H1 (cell line): ENCODE data around the gene ALDH1L2. TPM values are rescaled to one million over a fixed set of nuclear protein-coding genes. Genes with fewer than 3 reads are reported as not detected.

ENCODE experiments used
- CTCF ChIA-PET: fragments of 300-600 bp; sonication (Branson Sonifier 250); formaldehyde crosslinking; loops from one replicate; lab custom pipeline; 2021; ENCODE audit not compliant: partially characterized antibody; lab: Charles Lee
- POLR2A ChIA-PET: fragments of 300-600 bp; sonication (Branson Sonifier 250); formaldehyde crosslinking; loops from one replicate; lab custom pipeline; 2021; ENCODE audit warnings: inconsistent platforms; ENCODE audit not compliant: partially characterized antibody; lab: Charles Lee
- DNase-seq, 2 experiments: peaks; one replicate each; pipeline versions ENCODE4 v3.0.0 to v3.0.0-alpha.2; 2010 to 2022; ENCODE audit warnings: low spot score in 2 of 2, low read depth in 1 of 2, mixed read lengths in 1 of 2
- FAIRE-seq: peaks from 2 replicates; lab custom pipeline; 2011; peaks lifted over from hg19 to GRCh38; lab: Jason Lieb, UNC
- H2AFZ ChIP-seq: 2 replicates; pipeline ENCODE4 v1.8.1; 2012; ENCODE audit warnings: low read length, inconsistent platforms
- H2AK5ac ChIP-seq: 2 replicates; pipeline ENCODE4 v1.6.1; 2013; ENCODE audit warnings: low read depth, low read length
- H2BK120ac ChIP-seq: replicated peaks from 2 replicates; pipeline ENCODE3; 2013; ENCODE audit warnings: low read depth, low read length, inconsistent platforms
- H2BK12ac ChIP-seq: 2 replicates; pipeline ENCODE4 v1.6.1; 2013; ENCODE audit warnings: low read depth, low read length
- H2BK15ac ChIP-seq: 2 replicates; pipeline ENCODE4 v1.6.1; 2013; ENCODE audit warnings: low read length
- H2BK20ac ChIP-seq: 2 replicates; pipeline ENCODE4 v1.6.1; 2013; ENCODE audit warnings: low read length
- H2BK5ac ChIP-seq: 2 replicates; pipeline ENCODE4 v1.6.1; 2013; ENCODE audit warnings: low read depth, low read length
- H3K14ac ChIP-seq: 2 replicates; pipeline ENCODE4 v1.6.1; 2013; ENCODE audit warnings: inconsistent platforms; ENCODE audit not compliant: insufficient read length
- H3K18ac ChIP-seq: 2 replicates; pipeline ENCODE4 v1.6.1; 2013; ENCODE audit warnings: low read length; ENCODE audit errors: extremely low read depth
- H3K23ac ChIP-seq: 2 replicates; pipeline ENCODE4 v1.6.1; 2013; ENCODE audit warnings: inconsistent platforms; ENCODE audit not compliant: insufficient read length
- H3K23me2 ChIP-seq: 2 replicates; pipeline ENCODE4 v1.6.1; 2013; ENCODE audit warnings: low read depth, low read length
- H3K27ac ChIP-seq: 2 replicates; pipeline ENCODE4 v1.6.1; 2011; ENCODE audit warnings: low read depth, low read length, inconsistent platforms
- H3K27me3 ChIP-seq, 4 experiments: replicated peaks in 1 of 4; 1 replicate in 1 of 4; 2 replicates in 3 of 4; pipeline versions ENCODE4 v1.6.1 to v1.8.1; 2011 to 2013; ENCODE audit warnings: low read length in 3 of 4, mild to moderate bottlenecking in 3 of 4, inconsistent platforms in 2 of 4, mixed read lengths in 2 of 4, moderate library complexity in 1 of 4; ENCODE audit not compliant: control insufficient read depth in 3 of 4, insufficient read depth in 3 of 4; ENCODE audit errors: extremely low read depth in 1 of 4
- H3K36me3 ChIP-seq, 4 experiments: 2 replicates each; pipeline versions ENCODE4 v1.6.1 to v1.8.1; 2011 to 2013; ENCODE audit warnings: mild to moderate bottlenecking in 4 of 4, low read length in 3 of 4, moderate library complexity in 2 of 4, control low read depth in 1 of 4, inconsistent platforms in 1 of 4; ENCODE audit not compliant: insufficient read depth in 4 of 4, control insufficient read depth in 2 of 4
- H3K4ac ChIP-seq: replicated peaks from 2 replicates; pipeline ENCODE3; 2013; ENCODE audit warnings: low read length, low read depth, mixed read lengths, inconsistent platforms; ENCODE audit not compliant: insufficient read length
- H3K4me1 ChIP-seq, 4 experiments: replicated peaks in 1 of 4; 1 replicate in 1 of 4; 2 replicates in 3 of 4; pipeline versions ENCODE4 v1.6.1 to v1.8.1; 2011 to 2013; ENCODE audit warnings: low read length in 3 of 4, inconsistent platforms in 2 of 4, mixed read lengths in 1 of 4; ENCODE audit not compliant: insufficient read depth in 4 of 4, control insufficient read depth in 3 of 4
- H3K4me2 ChIP-seq, 2 experiments: 2 replicates each; pipeline versions ENCODE4 v1.6.1 to v1.8.1; 2011 to 2013; ENCODE audit warnings: low read depth in 2 of 2, low read length in 2 of 2, control low read depth in 1 of 2, inconsistent platforms in 1 of 2, mild to moderate bottlenecking in 1 of 2; ENCODE audit not compliant: insufficient read depth in 1 of 2
- H3K4me3 ChIP-seq, 4 experiments: fragments of 200-600, 300-600 bp in 1 of 4; sonication (generic), shearing (Covaris generic), sonication (Bioruptor Twin) in 1 of 4; 2 replicates each; pipeline versions ENCODE4 v1.5.1 to v1.8.1; 2011 to 2016; ENCODE audit warnings: low read length in 4 of 4, low read depth in 3 of 4, control low read depth in 2 of 4, inconsistent platforms in 2 of 4, mild to moderate bottlenecking in 2 of 4, mixed read lengths in 1 of 4, moderate library complexity in 1 of 4; ENCODE audit not compliant: insufficient read depth in 2 of 4; ENCODE audit errors: extremely low read depth in 1 of 4
- H3K56ac ChIP-seq: replicated peaks from 2 replicates; pipeline ENCODE3; 2013; ENCODE audit warnings: low read depth, mild to moderate bottlenecking, mixed read lengths, low read length, inconsistent platforms; ENCODE audit not compliant: insufficient read length
- H3K79me1 ChIP-seq: 2 replicates; pipeline ENCODE4 v1.6.1; 2013; ENCODE audit warnings: low read depth, low read length, control low read depth
- H3K79me2 ChIP-seq, 2 experiments: 2 replicates each; pipeline versions ENCODE4 v1.6.1 to v1.8.1; 2012 to 2013; ENCODE audit warnings: low read length in 2 of 2, mild to moderate bottlenecking in 2 of 2, inconsistent platforms in 1 of 2; ENCODE audit not compliant: insufficient read depth in 2 of 2, control insufficient read depth in 1 of 2
- H3K9ac ChIP-seq, 4 experiments: replicated peaks in 1 of 4; 1 replicate in 1 of 4; 2 replicates in 3 of 4; pipeline versions ENCODE4 v1.6.1 to v1.8.1; 2011 to 2013; ENCODE audit warnings: low read depth in 3 of 4, low read length in 3 of 4, control low read depth in 2 of 4, mild to moderate bottlenecking in 2 of 4, moderate library complexity in 2 of 4, inconsistent platforms in 1 of 4; ENCODE audit errors: extremely low read depth in 1 of 4
- H3K9me3 ChIP-seq, 2 experiments: 2 replicates each; pipeline versions ENCODE4 v1.6.1 to v1.8.1; 2012 to 2013; ENCODE audit warnings: mild to moderate bottlenecking in 2 of 2, moderate library complexity in 2 of 2, control low read depth in 1 of 2, inconsistent platforms in 1 of 2, low read depth in 1 of 2, low read length in 1 of 2, mixed read lengths in 1 of 2; ENCODE audit not compliant: insufficient read depth in 2 of 2
- H4K20me1 ChIP-seq, 2 experiments: replicated peaks in 1 of 2; 2 replicates each; pipeline versions ENCODE3 to v1.8.1; 2011 to 2013; ENCODE audit warnings: inconsistent platforms in 2 of 2, low read length in 2 of 2, mild to moderate bottlenecking in 1 of 2; ENCODE audit not compliant: insufficient read depth in 2 of 2, control insufficient read depth in 1 of 2
- H4K5ac ChIP-seq: 2 replicates; pipeline ENCODE4 v1.6.1; 2013; ENCODE audit warnings: low read length, low read depth, mixed read lengths, inconsistent platforms; ENCODE audit not compliant: insufficient read length
- H4K8ac ChIP-seq: 2 replicates; pipeline ENCODE4 v1.8.0; 2013; ENCODE audit warnings: mild to moderate bottlenecking, moderate library complexity, low read length, inconsistent platforms; ENCODE audit not compliant: insufficient read depth; ENCODE audit errors: extremely low read depth
- H4K91ac ChIP-seq: replicated peaks from 2 replicates; pipeline ENCODE3; 2013; ENCODE audit warnings: low read length, mixed read lengths, inconsistent platforms; ENCODE audit not compliant: insufficient read length
- CBX5 ChIP-seq: fragments of 300-800, 300-1000 bp; sonication (generic); IDR thresholded peaks from 2 replicates; pipeline ENCODE4 v1.7.1; 2016; ENCODE audit warnings: antibody characterized with exemption, low read length, low read depth
- GTF2F1 ChIP-seq: IDR thresholded peaks from 2 replicates; pipeline ENCODE4 v1.6.1; 2012; ENCODE audit warnings: low read depth, low read length, improper control_type of control experiment, borderline replicate concordance
- HDAC2 ChIP-seq, 2 experiments: fragments of 300-600 bp in 1 of 2; sonication (generic) in 1 of 2; IDR thresholded peaks; 2 replicates each; pipeline ENCODE4 v1.6.1; 2011 to 2012; ENCODE audit warnings: low read depth in 2 of 2, low read length in 2 of 2, mild to moderate bottlenecking in 2 of 2, moderate library complexity in 2 of 2, borderline replicate concordance in 1 of 2, inconsistent platforms in 1 of 2
- JUN ChIP-seq: IDR thresholded peaks from 2 replicates; pipeline ENCODE4 v1.6.1; 2011; ENCODE audit warnings: low read depth, mild to moderate bottlenecking, improper control_type of control experiment, low read length
- PHF8 ChIP-seq: fragments of 200-600 bp; sonication (generic); conservative IDR thresholded peaks from 2 replicates; pipeline ENCODE4 v1.7.1; 2012; ENCODE audit warnings: low read depth, mild to moderate bottlenecking, inconsistent platforms, low read length, moderate library complexity
- RFX5 ChIP-seq: IDR thresholded peaks from 2 replicates; pipeline ENCODE4 v1.6.1; 2011; ENCODE audit warnings: low read depth, low read length, improper control_type of control experiment, borderline replicate concordance
- SUZ12 ChIP-seq: fragments of 200-600 bp; sonication (generic); IDR thresholded peaks from 2 replicates; pipeline ENCODE4 v1.6.1; 2012; ENCODE audit warnings: mild to moderate bottlenecking, inconsistent platforms, low read length, moderate library complexity, mixed read lengths
- TCF12 ChIP-seq: IDR thresholded peaks from 2 replicates; pipeline ENCODE4 v1.6.1; 2011; ENCODE audit warnings: low read depth, mild to moderate bottlenecking, low read length
- WGBS, 2 experiments: shearing (Covaris generic) in 1 of 2; methylation state at CpG; one replicate each; pipeline versions ENCODE4 v1.1.6 to v1.1.7; 2013 to 2015; ENCODE audit warnings: low lambda C conversion rate in 2 of 2, mixed read lengths in 2 of 2, inconsistent platforms in 1 of 2, low coverage in 1 of 2, missing lambda C conversion rate in 1 of 2; ENCODE audit not compliant: insufficient replicate concordance in 2 of 2, insufficient coverage in 1 of 2, insufficient read length in 1 of 2; ENCODE audit errors: extremely low coverage in 1 of 2, missing lambda C conversion rate in 1 of 2; 5-methylcytosine and 5-hydroxymethylcytosine counted together
- polyA plus RNA-seq, 7 experiments: library from polyadenylated mRNA; depleted of rRNA in 3 of 7; stranded (reverse) in 5 of 7; unstranded in 2 of 7; fragments of >200 nt in 5 of 7; fragments of 200-250 nt in 2 of 7; gene quantifications; 1 replicate in 5 of 7; 2 replicates in 1 of 7; 4 replicates in 1 of 7; pipeline versions ENCODE4 v1.2.1 to v1.2.3, GENCODE V29; 2011 to 2013; ENCODE audit warnings: missing spikeins in 2 of 7, mixed read lengths in 2 of 7
- total RNA-seq: library from RNA; stranded (reverse); fragmentation: NEBNext Ultra II Directional; extraction: Animal tissue kit (Norgen Biotek cat#: 25700); gene quantifications from 2 replicates; pipeline ENCODE4 v1.2.1, GENCODE V29; 2021
- TF ChIP-seq, protein P1 (sequence below): IDR thresholded peaks from 2 replicates; pipeline ENCODE4 v1.6.1; 2012; ENCODE audit warnings: low read length, inconsistent platforms
- TF ChIP-seq, protein P2 (sequence below): IDR thresholded peaks from 2 replicates; pipeline ENCODE4 v1.6.1; 2011; ENCODE audit warnings: low read length, improper control_type of control experiment

ALDH1L2 gene
- total and polyA plus RNA-seq, 2 of the 8 experiments (the other 6 are each of a cell fraction or from before 2014, with no cell fraction given): 3.7 to 7.2 TPM

DNA sequence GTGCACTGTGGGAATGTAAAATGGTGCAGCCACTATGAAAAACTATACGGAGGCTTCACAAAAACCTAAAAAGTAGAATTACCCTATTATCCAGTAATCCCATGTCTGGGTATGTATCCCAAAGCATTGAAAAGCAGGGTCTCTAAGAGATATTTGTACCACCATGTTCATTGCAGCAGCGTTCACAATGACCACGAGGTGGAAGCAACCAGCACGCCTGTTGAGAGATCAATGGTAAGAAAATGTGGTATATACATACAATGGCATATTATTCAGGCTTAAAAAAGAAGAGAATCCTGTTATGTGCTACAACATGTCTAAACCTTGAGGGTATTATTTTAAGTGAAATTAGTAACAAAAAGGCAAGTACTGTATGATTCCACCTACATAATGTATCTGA, 99.1 kb downstream of the ALDH1L2 start:
- no peak overlapping the region for H4K91ac ChIP-seq
- H2BK12ac ChIP-seq: no peak overlapping the region
- FAIRE-seq: no peak
- no peak overlapping the region for H4K5ac ChIP-seq
- peaks cover 3 to 37% of the 10 kb centered on the region in 2 experiments; a peak in 3 of 4 replicates for H3K79me2 ChIP-seq
- H3K27ac ChIP-seq: no peak overlapping the region
- no peak overlapping the region for H3K18ac ChIP-seq
- peaks cover 0 to 20% (median 4%) of the 10 kb centered on the region in 4 experiments; a peak in 3 of 8 replicates for H3K36me3 ChIP-seq
- H3K56ac ChIP-seq: no peak overlapping the region
- peaks cover 0 to 2% of the 10 kb centered on the region in 2 experiments for H4K20me1 ChIP-seq
- peaks cover 4% of the 10 kb centered on the region for H3K79me1 ChIP-seq
- no peak overlapping the region for H4K8ac ChIP-seq
- peaks cover 0 to 6% (median 3%) of the 10 kb centered on the region in 4 experiments; a peak in 3 of 7 replicates for H3K4me1 ChIP-seq
- H2BK120ac ChIP-seq: no peak overlapping the region
- H3K4me3 ChIP-seq: no peak overlapping the region
- H3K23me2 ChIP-seq: peaks cover 5% of the 10 kb centered on the region; the same call in 1 of the 2 replicates
- H3K4ac ChIP-seq: no peak overlapping the region
- H3K4me2 ChIP-seq: no peak overlapping the region; a peak in 1 of 4 replicates
- no peak overlapping the region for H2AK5ac ChIP-seq
- no peak overlapping the region for H2BK5ac ChIP-seq
- no peak overlapping the region for H3K23ac ChIP-seq
- ChIA-PET CTCF (interaction anchor here (1.3 to 1.8 kb wide), 2 partner anchors 9 to 19 kb away, joined by 3 to 6 read pairs; no protein-coding TSS in a partner anchor), POLR2A (interaction anchor here (0.8 to 1.1 kb wide), 2 partner anchors 11 to 25 kb away, joined by 3 read pairs; no protein-coding TSS in a partner anchor)
- H3K14ac ChIP-seq: no peak overlapping the region
- H3K9me3 ChIP-seq: no peaks in the 10 kb centered on the region
- H2AFZ ChIP-seq: no peak overlapping the region
- H3K27me3 ChIP-seq: no peaks in the 10 kb centered on the region
- no peak overlapping the region for H2BK15ac ChIP-seq
- H3K9ac ChIP-seq: no peak overlapping the region
- no peak overlapping the region for H2BK20ac ChIP-seq
- DNase-seq: no peak
- 84% methylated on average over 4 of the region's 4 CpGs; no CpG with 5 or more reads in 1 of the 2 experiments for WGBS, 2 experiments
- TF ChIP-seq TCF12 (no peak), PHF8 (no peak), HDAC2 (IDR thresholded peaks at IDR 0.05; ENCODE audit: borderline replicate concordance in 1 of 2, low read depth in 2 of 2, low read length in 2 of 2) (no peak), SUZ12 (no peak), GTF2F1 (no peak), RFX5 (no peak), CBX5 (no peak), JUN (no peak)
- TF ChIP-seq, protein P1, sequence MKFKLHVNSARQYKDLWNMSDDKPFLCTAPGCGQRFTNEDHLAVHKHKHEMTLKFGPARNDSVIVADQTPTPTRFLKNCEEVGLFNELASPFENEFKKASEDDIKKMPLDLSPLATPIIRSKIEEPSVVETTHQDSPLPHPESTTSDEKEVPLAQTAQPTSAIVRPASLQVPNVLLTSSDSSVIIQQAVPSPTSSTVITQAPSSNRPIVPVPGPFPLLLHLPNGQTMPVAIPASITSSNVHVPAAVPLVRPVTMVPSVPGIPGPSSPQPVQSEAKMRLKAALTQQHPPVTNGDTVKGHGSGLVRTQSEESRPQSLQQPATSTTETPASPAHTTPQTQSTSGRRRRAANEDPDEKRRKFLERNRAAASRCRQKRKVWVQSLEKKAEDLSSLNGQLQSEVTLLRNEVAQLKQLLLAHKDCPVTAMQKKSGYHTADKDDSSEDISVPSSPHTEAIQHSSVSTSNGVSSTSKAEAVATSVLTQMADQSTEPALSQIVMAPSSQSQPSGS: no peak
- TF ChIP-seq, protein P2, sequence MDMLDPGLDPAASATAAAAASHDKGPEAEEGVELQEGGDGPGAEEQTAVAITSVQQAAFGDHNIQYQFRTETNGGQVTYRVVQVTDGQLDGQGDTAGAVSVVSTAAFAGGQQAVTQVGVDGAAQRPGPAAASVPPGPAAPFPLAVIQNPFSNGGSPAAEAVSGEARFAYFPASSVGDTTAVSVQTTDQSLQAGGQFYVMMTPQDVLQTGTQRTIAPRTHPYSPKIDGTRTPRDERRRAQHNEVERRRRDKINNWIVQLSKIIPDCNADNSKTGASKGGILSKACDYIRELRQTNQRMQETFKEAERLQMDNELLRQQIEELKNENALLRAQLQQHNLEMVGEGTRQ: no peak
